Measurements from ENCODE around the gene MBOAT2.

The MBOAT2 gene

GRCh38 chr2:9033385-9034168 is 30.1 kb upstream of the MBOAT2 start:
- no peak for TF ChIP-seq CTCF (conservative IDR thresholded peaks at IDR 0.05; ENCODE audit: low read length)
- DNase-seq (ENCODE audit: low read depth), result peak; percentile 22
- no peak overlapping the region for H3K4me3 ChIP-seq (ENCODE audit: low read length)

GRCh38 chr2:9032536-9033255 is 29.2 kb upstream of the MBOAT2 start:
- DNase-seq (ENCODE audit: low read depth), result no peak
- H3K4me3 ChIP-seq (ENCODE audit: low read length), result no peak overlapping the region
- no peak for TF ChIP-seq CTCF (conservative IDR thresholded peaks at IDR 0.05; ENCODE audit: low read length)

GRCh38 chr2:9032121-9032520 is 28.6 kb upstream of the MBOAT2 start:
- no peak overlapping the region for H3K4me3 ChIP-seq (ENCODE audit: low read length)
- no peak for TF ChIP-seq CTCF (conservative IDR thresholded peaks at IDR 0.05; ENCODE audit: low read length)
- DNase-seq (ENCODE audit: low read depth), result no peak

GRCh38 chr2:9031246-9031645 is 27.8 kb upstream of the MBOAT2 start:
- H3K4me3 ChIP-seq (ENCODE audit: low read length), result no peak overlapping the region
- TF ChIP-seq CTCF (conservative IDR thresholded peaks at IDR 0.05; ENCODE audit: low read length), result no peak
- no peak for DNase-seq (ENCODE audit: low read depth)

- TF ChIP-seq CTCF (conservative IDR thresholded peaks at IDR 0.05; ENCODE audit: low read length), result no peak
- peak; percentile 40 for DNase-seq (ENCODE audit: low read depth)
- H3K4me3 ChIP-seq (ENCODE audit: low read length), result no peak overlapping the region
Observed at GRCh38 chr2:9030841-9031240, 27.4 kb upstream of the MBOAT2 start.

GRCh38 chr2:9030190-9030589 is 26.7 kb upstream of the MBOAT2 start:
- no peak for TF ChIP-seq CTCF (conservative IDR thresholded peaks at IDR 0.05; ENCODE audit: low read length)
- H3K4me3 ChIP-seq (ENCODE audit: low read length), result no peak overlapping the region
- DNase-seq (ENCODE audit: low read depth), result no peak

GRCh38 chr2:9029721-9030120 is 26.2 kb upstream of the MBOAT2 start:
- H3K4me3 ChIP-seq (ENCODE audit: low read length), result no peak overlapping the region
- no peak for TF ChIP-seq CTCF (conservative IDR thresholded peaks at IDR 0.05; ENCODE audit: low read length)
- DNase-seq (ENCODE audit: low read depth), result no peak
